ENCODE measurements around the gene MUSTN1.

The MUSTN1 gene

GRCh38 chr3:52798978-52799476 is 35.8 kb downstream of the MUSTN1 start:
- DNase-seq = peak; percentile 31

GRCh38 chr3:52798376-52798977 is 36.3 kb downstream of the MUSTN1 start:
- DNase-seq = no peak

GRCh38 chr3:52796411-52796810 is 38.4 kb downstream of the MUSTN1 start:
- DNase-seq = no peak

- no peak for DNase-seq
These were observed 39.4 kb downstream of the MUSTN1 start for GRCh38 chr3:52795298-52795900.

- no peak for DNase-seq
These were observed 40.2 kb downstream of the MUSTN1 start, which contains the start of gene ITIH3 for GRCh38 chr3:52794612-52795099. Gene ITIH3, plus strand, starts transcription at chr3:52794796. Its CDS starts 8 bp downstream, at chr3:52794804.

- no peak for DNase-seq
These were observed 40.9 kb downstream of the MUSTN1 start for GRCh38 chr3:52793702-52794611.

- no peak for DNase-seq
These were observed 41.7 kb downstream of the MUSTN1 start for GRCh38 chr3:52792961-52793695.

GRCh38 chr3:52792413-52792812 is 42.4 kb downstream of the MUSTN1 start:
- DNase-seq = no peak

- no peak for DNase-seq
These were observed 42.9 kb downstream of the MUSTN1 start for GRCh38 chr3:52791928-52792327.

GRCh38 chr3:52791366-52791765 is 43.5 kb downstream of the MUSTN1 start:
- no peak for DNase-seq

- no peak for DNase-seq
These were observed 44.1 kb downstream of the MUSTN1 start for GRCh38 chr3:52790741-52791140.

- DNase-seq = no peak
These were observed 44.5 kb downstream of the MUSTN1 start for GRCh38 chr3:52790337-52790736.

GRCh38 chr3:52789746-52790040 is 45.1 kb downstream of the MUSTN1 start:
- no peak for DNase-seq

- DNase-seq = no peak
These were observed 45.7 kb downstream of the MUSTN1 start for GRCh38 chr3:52788890-52789745.

- no peak for DNase-seq
These were observed 46.9 kb downstream of the MUSTN1 start for GRCh38 chr3:52787672-52788625.

- DNase-seq = no peak
These were observed 47.6 kb downstream of the MUSTN1 start for GRCh38 chr3:52787246-52787645.

- DNase-seq = no peak
These were observed 48.2 kb downstream of the MUSTN1 start for GRCh38 chr3:52786330-52787215.

- DNase-seq = no peak
These were observed 49.8 kb downstream of the MUSTN1 start for GRCh38 chr3:52784931-52785590.

- no peak for DNase-seq
These were observed 50.7 kb downstream of the MUSTN1 start for GRCh38 chr3:52784021-52784621.

All from inflammatory macrophage treated with lipopolysaccharide for 4 hours (primary cell).